ENCODE results near the gene SERPINA7. TPM values are rescaled to one million over a fixed set of nuclear protein-coding genes. Genes with fewer than 3 reads are reported as not detected.

Gene SERPINA7, protein sequence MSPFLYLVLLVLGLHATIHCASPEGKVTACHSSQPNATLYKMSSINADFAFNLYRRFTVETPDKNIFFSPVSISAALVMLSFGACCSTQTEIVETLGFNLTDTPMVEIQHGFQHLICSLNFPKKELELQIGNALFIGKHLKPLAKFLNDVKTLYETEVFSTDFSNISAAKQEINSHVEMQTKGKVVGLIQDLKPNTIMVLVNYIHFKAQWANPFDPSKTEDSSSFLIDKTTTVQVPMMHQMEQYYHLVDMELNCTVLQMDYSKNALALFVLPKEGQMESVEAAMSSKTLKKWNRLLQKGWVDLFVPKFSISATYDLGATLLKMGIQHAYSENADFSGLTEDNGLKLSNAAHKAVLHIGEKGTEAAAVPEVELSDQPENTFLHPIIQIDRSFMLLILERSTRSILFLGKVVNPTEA
- total RNA-seq, result not detected in 2 replicates

GRCh38 chrX:106038625-106039024 is at the start of gene SERPINA7:
Gene SERPINA7 (minus strand): TSS chrX:106038727. CDS start chrX:106037058, 1,669 bp downstream.

Other genes with a start within 250 kb of the SERPINA7 start
- gene NRK, start 216.2 kb downstream of the SERPINA7 start, total RNA-seq, result 0.18 and 0.28 TPM in 2 replicates
- gene PWWP3B, start 129.6 kb upstream of the SERPINA7 start, total RNA-seq, result not detected in 2 replicates